Right ventricle myocardium superior (tissue), 1 donor: ENCODE data around the gene HOXD11. TPM values are rescaled to one million over a fixed set of nuclear protein-coding genes. Genes with fewer than 3 reads are reported as not detected.

Experiments used
- ATAC-seq: fragments of 200-7000 bp; cut with Tn5 transposase; one replicate; pipeline ENCODE4 v1.9.1; 2020; ENCODE audit warnings: mild to moderate bottlenecking; ENCODE audit not compliant: poor library complexity
- DNase-seq: peaks from one replicate; pipeline ENCODE4 v3.0.0-alpha.2; 2020
- intact Hi-C: fragments of 100-400 bp; cut with DNase I; formaldehyde crosslinking; loops from one replicate; pipeline ENCODE4 v1.11.2; 2022
- total RNA-seq: library from RNA; stranded (reverse); fragmentation: NEBNext Ultra II Directional; extraction: Animal tissue kit (Norgen Biotek cat#: 25700); gene quantifications from one replicate; pipeline ENCODE4 v1.2.1, GENCODE V29; 2021
- donor health status: DM: no; HTN: yes; CAD: no; lungs with severe emphysema.

The HOXD11 gene
- total RNA-seq, 1 donor from 2014 or later: not detected

- intact Hi-C loops: no loop called here
- ATAC-seq: no peak
- DNase-seq: no peak
These were observed 5.2 kb upstream of the HOXD11 start for GRCh38 chr2:176101842-176102241.

GRCh38 chr2:176102309-176102866 is 4.7 kb upstream of the HOXD11 start:
- intact Hi-C loops: no loop called here
- no peak for DNase-seq
- ATAC-seq: no peak

DNA sequence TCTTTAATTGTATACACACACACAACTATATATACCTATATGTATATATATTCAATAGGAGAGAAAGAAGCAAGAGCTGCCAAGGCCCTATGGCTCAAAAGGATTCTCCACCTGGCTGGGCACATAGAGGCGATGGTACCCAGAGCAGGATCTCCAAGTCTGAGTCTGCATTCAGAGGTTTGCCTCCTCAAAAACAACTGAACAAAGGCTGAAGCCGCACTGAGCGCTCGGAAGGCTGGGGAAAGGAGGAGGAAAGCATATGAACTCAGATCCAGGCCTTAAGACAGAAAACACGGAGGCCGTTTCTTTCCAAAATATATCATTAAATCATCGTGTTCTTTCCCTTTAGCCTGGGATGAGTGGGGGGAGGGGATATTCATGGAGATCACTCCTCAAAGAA is 3.9 kb upstream of the HOXD11 start:
- ATAC-seq: no peak

DNA sequence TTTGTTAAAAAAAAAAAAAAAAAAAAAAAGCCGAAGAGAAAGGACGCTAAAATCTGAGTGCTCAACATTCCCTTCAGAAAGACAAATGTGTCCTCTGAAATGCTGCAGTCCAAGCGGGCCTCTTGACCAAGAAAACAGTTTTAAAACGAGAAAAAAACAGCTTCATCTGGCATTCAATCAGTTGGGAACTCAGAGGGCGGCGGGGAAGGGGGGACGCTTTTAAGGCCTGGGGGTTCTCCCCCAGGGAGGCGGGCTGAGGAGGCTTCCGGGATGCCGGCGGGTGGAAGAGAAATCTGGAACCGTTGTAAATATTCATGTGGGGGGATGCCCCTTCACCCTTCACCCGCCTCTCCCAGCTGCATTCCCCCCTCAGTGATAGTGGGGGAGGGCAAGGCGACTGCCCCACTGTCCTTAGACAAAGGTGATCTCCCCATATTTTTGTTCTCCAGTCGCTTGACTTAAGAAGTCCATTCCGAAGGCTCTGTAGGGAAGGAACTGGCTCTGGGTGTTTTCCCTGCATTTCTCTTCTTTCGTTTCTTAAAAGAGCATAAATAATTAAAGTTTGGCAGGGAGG is 3.3 kb upstream of the HOXD11 start:
- ATAC-seq (no peak), DNase-seq (no peak)
- intact Hi-C loops: no loop called here

More for the DNA sequence above, 3.9 kb upstream of the HOXD11 start:
- intact Hi-C loops: no loop called here
- DNase-seq: no peak

GRCh38 chr2:176104316-176105077 is 2.6 kb upstream of the HOXD11 start:
- no peak for DNase-seq
- intact Hi-C loops: no loop called here
- ATAC-seq: no peak

- intact Hi-C loops: no loop called here
- no peak for ATAC-seq
- DNase-seq: no peak
These were observed 1.9 kb upstream of the HOXD11 start for GRCh38 chr2:176105078-176105729.

- DNase-seq (no peak), ATAC-seq (no peak)
- intact Hi-C loops: no loop called here
These were observed 1.1 kb upstream of the HOXD11 start for GRCh38 chr2:176105730-176106580.

GRCh38 chr2:176107731-176108181 is 676 bp downstream of the HOXD11 start:
- ATAC-seq (no peak), DNase-seq (no peak)
- intact Hi-C loops: no loop called here

DNA sequence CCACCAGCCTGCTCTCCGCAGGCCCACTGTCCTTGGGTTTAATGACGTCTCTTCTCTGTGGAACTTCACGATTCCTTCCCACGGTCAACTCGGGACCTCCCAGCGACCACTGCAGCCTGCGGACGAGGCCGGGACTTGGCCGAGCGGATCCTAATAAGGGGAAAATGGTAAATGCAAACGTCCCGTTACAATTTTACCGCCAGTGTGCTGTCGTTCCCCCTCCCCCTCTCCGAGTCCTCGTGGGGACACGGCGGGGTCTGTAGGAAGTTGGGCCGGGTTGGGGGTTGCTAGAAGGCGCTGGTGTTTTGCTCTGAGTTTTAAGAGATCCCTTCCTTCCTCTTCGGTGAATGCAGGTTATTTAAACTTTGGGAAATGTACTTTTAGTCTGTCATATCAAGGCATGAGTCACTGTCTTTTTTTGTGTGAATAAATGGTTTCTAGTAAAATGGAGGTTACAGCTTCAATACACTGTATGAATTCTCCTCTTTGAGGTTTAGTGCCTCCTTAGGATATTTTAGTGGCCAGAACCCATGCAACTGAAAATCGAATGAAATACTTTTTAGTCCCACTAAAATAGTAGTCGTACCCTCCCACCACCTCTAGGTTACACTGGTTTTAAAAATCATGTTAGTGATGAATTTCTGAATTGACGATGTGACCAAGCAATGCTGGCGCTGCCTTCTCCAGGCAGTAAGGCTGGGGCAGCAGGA is 2.3 kb downstream of the HOXD11 start:
- intact Hi-C loops: no loop called here
- no peak for DNase-seq
- no peak for ATAC-seq

- DNase-seq: no peak
- intact Hi-C loops: no loop called here
- ATAC-seq: no peak
These were observed 2.9 kb downstream of the HOXD11 start for GRCh38 chr2:176109946-176110345.

DNA sequence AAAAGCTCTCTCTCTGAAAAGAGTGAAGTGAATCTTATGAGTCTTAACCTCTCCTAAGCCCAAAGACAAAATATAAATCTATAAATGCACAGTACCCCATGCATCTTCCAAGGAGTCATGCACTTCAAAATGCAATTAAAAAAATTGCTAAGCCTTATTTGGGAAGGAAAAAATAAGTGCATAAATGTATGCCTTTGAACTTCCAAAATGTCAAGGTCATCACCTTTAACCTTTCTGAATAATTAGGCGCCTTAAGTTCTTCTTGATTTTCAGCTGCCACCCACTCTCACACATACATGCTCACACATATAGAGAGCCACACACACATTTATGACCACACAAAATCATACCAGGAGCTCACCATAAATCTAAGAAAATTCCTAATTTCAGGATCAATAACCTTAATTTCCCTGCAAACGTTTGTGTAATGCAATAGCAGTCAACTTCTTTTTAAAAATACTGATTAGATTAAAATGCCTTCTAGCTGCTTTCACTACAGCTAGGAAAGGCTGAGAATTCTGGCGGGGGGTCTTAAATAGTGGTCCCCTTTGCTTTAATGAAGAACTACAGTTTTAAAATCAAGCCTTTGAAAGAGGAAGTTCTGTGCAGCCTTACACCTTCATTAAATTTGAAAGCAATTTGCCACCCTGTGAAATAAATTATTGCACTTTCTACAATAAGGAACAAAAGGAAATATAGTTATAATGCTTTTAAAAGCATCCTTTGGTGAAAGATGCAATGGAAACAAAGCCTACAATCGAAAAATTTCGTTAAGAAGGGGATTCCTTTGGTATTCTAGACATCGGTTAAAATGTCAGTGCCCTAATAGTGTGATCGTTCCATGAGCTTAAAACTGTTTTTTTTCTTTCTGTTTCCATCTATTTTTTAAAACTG is 3.6 kb downstream of the HOXD11 start:
- ATAC-seq (no peak), DNase-seq (no peak)
- intact Hi-C loops: no loop called here

DNA sequence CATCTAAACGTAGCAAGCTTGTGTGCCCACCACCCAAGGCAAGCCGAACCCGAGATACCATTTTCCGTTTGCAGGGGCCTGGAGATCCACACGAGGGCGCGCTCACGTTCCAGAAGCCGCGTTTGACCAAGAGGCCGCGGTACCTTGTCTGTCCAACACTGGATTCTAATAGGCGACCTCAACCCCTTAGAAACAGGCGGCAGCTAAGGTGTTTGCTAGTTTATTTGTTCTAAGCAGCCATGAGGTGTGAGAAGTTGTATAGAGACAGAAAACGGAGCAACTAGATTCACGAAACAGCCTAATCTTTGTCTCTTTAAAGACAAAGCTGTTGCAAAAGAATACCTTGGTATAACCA is 4.2 kb downstream of the HOXD11 start:
- intact Hi-C loops: no loop called here
- ATAC-seq: no peak
- no peak for DNase-seq

- ATAC-seq: no peak
- no peak for DNase-seq
- intact Hi-C loops: no loop called here
These were observed 4.8 kb downstream of the HOXD11 start for GRCh38 chr2:176111846-176112374.

DNA sequence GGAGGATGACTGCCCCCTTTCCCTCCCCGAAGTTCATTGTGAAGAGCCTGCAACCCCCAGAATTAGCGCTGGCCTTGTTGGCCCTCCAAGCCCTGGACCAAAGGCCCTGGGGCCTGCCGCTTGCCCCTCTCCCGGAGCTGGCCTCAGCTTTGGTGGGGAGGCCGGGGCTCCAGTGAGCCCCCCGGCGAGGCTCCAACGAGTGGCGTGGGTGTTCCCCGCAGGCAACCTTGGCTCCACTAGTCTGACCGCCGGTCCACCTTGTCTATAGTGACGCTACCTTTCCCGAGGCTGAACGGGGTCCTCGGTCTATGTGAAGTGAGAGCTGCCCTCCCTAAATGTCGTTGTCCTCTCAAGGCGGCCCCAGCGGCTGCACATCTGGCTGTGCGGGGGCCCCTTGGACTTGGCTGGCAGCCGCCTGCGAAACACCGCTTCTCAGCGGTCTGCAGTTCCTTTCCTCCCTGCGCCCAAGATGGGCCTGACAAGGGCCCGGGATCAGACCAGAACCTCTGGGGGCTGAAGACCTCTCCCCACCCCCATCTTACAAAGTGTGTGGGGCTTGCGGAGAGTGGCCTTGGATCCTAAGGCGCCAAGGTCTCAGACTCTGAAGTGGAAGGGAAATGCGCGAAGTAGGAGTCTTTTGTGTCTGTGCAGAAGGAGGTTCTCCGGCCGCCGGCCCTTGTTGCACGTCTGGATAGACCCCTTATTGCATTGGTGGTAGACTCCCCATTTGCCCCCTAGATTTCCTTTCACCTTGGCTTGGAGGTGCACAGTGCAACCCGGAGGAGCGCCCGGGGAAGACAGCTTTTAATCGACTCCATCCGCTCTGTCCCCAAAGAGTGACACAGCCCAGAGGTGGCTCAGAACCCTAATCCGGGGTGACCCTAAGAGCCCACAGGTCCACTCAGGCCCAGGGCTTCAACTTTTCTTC is 5.6 kb downstream of the HOXD11 start:
- no peak for ATAC-seq
- no peak for DNase-seq
- intact Hi-C loops: no loop called here

- DNase-seq (no peak), ATAC-seq (no peak)
- intact Hi-C loops: no loop called here
These were observed 7.2 kb downstream of the HOXD11 start for GRCh38 chr2:176114120-176114929.
